ENCODE measurements around the gene KYNU. TPM values are rescaled to one million over a fixed set of nuclear protein-coding genes. Genes with fewer than 3 reads are reported as not detected.

KYNU gene
- polyA plus RNA-seq, 1 experiment = 4.5 TPM

Small RNA genes within 50 kb of the gene (small RNA-seq; reads per million reads assigned to genes)
- gene MTND4LP12 (ENCODE audit: insufficient read length, low read depth) = not detected
